Natural killer cell treated with Interleukin-12 subunit alpha and Interleukin-12 subunit beta and Interleukin-15 and Interleukin-18, amount 100 ng/mL, for 72 hours (primary cell): Measurements from ENCODE around the gene CACNA1E. TPM values are rescaled to one million over a fixed set of nuclear protein-coding genes. Genes with fewer than 3 reads are reported as not detected.
A peak's percentile ranks its signal among the peaks of the same experiment; 100 is the strongest.

Experiments used
- ATAC-seq, 2 donors: fragments of 150-1000 bp; cut with Tn5 transposase in 1 of 2; sonication (Bioruptor Pico), chemical (Tn5 transposase) in 1 of 2; 2 replicates each; pipeline ENCODE4 v1.10.0; 2021
- DNase-seq: peaks from one replicate; pipeline ENCODE4 v3.0.0; 2022; ENCODE audit warnings: low spot score
- H3K27ac Mint-ChIP-seq, 2 donors: 1 replicate in 1 of 2; 2 replicates in 1 of 2; pipeline ENCODE4 v1.8.0; 2022; ENCODE audit warnings: mixed read lengths in 2 of 2, mild to moderate bottlenecking in 1 of 2, moderate library complexity in 1 of 2
- H3K27me3 Mint-ChIP-seq, 2 donors: 1 replicate in 1 of 2; 2 replicates in 1 of 2; pipeline ENCODE4 v1.8.0; 2022; ENCODE audit warnings: mixed read lengths in 2 of 2
- H3K36me3 Mint-ChIP-seq: one replicate; pipeline ENCODE4 v1.8.0; 2022; ENCODE audit warnings: mixed read lengths
- H3K4me1 Mint-ChIP-seq, 2 donors: 1 replicate in 1 of 2; 2 replicates in 1 of 2; pipeline ENCODE4 v1.8.0; 2022; ENCODE audit warnings: low read depth in 2 of 2, mixed read lengths in 2 of 2, mild to moderate bottlenecking in 1 of 2
- H3K4me3 Mint-ChIP-seq: one replicate; pipeline ENCODE4 v1.8.0; 2022; ENCODE audit warnings: mixed read lengths
- H3K9me3 Mint-ChIP-seq: 2 replicates; pipeline ENCODE4 v1.8.0; 2022; ENCODE audit warnings: mixed read lengths
- total RNA-seq, 2 donors: library from RNA; stranded (reverse); gene quantifications; one replicate each; pipeline ENCODE4 v1.2.3, GENCODE V29; 2022

CACNA1E gene
- total RNA-seq, 2 donors from 2014 or later = 0.08 TPM; not detected in 1

GRCh38 chr1:181680871-181681270 lies 197.6 kb downstream of the CACNA1E start:
- no peak overlapping the region for H3K27ac Mint-ChIP-seq
- peaks cover 13 to 20% of the 10 kb centered on the region in 2 donors for H3K27me3 Mint-ChIP-seq
- no peaks in the 10 kb centered on the region for H3K4me1 Mint-ChIP-seq
- H3K9me3 Mint-ChIP-seq = no peaks in the 10 kb centered on the region
- DNase-seq = no peak
- H3K36me3 Mint-ChIP-seq = no peaks in the 10 kb centered on the region
- peak in 1 of 2 donors; percentile 30 for ATAC-seq
- H3K4me3 Mint-ChIP-seq = no peak overlapping the region

DNA sequence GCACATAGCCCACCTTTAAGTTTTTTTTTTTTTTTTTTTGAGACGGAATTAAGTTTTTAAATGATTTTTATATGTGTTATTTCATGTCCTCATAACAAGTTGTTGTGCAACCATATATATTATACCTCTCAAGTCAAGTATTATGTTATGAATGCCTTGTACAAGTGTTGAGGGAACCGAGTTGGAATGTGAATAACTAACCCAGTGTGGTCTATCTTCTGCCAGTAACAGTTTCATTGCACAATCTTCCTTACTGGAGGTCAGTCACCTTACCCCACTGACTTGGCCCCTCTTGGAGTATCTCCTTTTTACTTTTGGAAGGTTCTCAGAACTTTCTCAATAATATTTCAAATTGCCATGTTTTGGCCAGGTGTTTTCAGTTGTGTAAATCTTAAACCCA lies 201.9 kb downstream of the CACNA1E start:
- H3K36me3 Mint-ChIP-seq = no peaks in the 10 kb centered on the region
- H3K9me3 Mint-ChIP-seq = no peaks in the 10 kb centered on the region
- H3K27ac Mint-ChIP-seq = no peak overlapping the region
- no peak for DNase-seq
- no peak for ATAC-seq
- H3K4me1 Mint-ChIP-seq = no peaks in the 10 kb centered on the region
- no peak overlapping the region for H3K4me3 Mint-ChIP-seq
- H3K27me3 Mint-ChIP-seq = peaks cover 11 to 17% of the 10 kb centered on the region in 2 donors

GRCh38 chr1:181701891-181702290 lies 218.6 kb downstream of the CACNA1E start:
- ATAC-seq = no peak
- DNase-seq = no peak
- H3K27me3 Mint-ChIP-seq = peaks cover 7 to 24% of the 10 kb centered on the region in 2 donors
- H3K36me3 Mint-ChIP-seq = no peaks in the 10 kb centered on the region
- no peaks in the 10 kb centered on the region for H3K9me3 Mint-ChIP-seq
- no peak overlapping the region for H3K4me3 Mint-ChIP-seq
- no peak overlapping the region for H3K27ac Mint-ChIP-seq
- no peaks in the 10 kb centered on the region for H3K4me1 Mint-ChIP-seq

DNA sequence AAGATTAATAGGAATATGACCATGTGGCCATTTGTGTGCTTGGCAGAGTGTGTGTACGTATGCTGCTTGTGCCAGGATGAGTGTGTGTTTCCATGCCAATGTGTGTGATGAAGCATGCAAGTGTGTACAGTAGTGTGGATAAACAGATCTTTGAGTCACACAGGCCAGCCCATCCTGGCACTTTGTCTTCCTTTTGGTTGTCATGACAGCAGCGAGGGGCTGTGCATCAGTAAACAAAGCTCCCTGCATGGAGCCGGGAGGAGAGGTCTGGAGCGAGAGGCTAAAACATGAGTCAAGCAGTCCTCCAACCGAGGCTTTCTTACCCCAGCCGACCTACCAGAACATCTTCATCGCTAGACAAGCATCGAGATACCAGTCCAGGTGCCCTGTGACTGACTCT lies 221.2 kb downstream of the CACNA1E start:
- peaks cover 2 to 30% of the 10 kb centered on the region in 2 donors for H3K27me3 Mint-ChIP-seq
- H3K9me3 Mint-ChIP-seq = peaks cover 6% of the 10 kb centered on the region
- no peak for ATAC-seq
- no peak overlapping the region for H3K4me3 Mint-ChIP-seq
- DNase-seq = no peak
- H3K36me3 Mint-ChIP-seq = no peaks in the 10 kb centered on the region
- no peak overlapping the region for H3K27ac Mint-ChIP-seq
- no peaks in the 10 kb centered on the region for H3K4me1 Mint-ChIP-seq

DNA sequence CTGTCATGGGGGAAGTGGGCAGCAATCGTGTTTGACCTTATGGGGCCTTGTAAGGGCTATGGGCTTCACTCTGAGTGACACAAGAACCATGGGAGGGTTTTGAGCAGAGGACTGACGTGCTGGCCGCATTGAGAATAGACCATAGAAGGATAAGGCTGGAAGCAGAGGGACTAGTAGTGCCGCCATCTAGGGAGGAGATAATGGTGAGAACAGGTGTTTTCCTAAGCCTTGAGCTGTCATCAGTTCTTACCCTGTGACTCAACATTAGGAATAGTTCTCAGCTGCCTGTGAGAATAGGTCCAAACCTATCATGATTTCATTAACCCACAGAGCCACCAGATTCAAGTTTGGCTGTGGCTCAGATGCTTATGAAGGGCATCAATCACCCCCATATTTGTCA lies 228.5 kb downstream of the CACNA1E start:
- Mint-ChIP-seq H3K4me1 (no peaks in the 10 kb centered on the region), H3K9me3 (peaks cover 6% of the 10 kb centered on the region), H3K4me3 (no peak overlapping the region), H3K36me3 (no peaks in the 10 kb centered on the region), H3K27me3 (peaks cover 2 to 32% of the 10 kb centered on the region in 2 donors), H3K27ac (no peak overlapping the region)
- ATAC-seq (no peak), DNase-seq (no peak)

- H3K27me3 Mint-ChIP-seq = peaks cover 5 to 29% of the 10 kb centered on the region in 2 donors
- ATAC-seq (no peak), DNase-seq (no peak)
- H3K4me1 Mint-ChIP-seq = no peaks in the 10 kb centered on the region
- peaks cover 5% of the 10 kb centered on the region for H3K9me3 Mint-ChIP-seq
- no peaks in the 10 kb centered on the region for H3K36me3 Mint-ChIP-seq
- H3K4me3 Mint-ChIP-seq = no peak overlapping the region
- no peak overlapping the region for H3K27ac Mint-ChIP-seq
Measured at GRCh38 chr1:181712711-181713110, 229.4 kb downstream of the CACNA1E start.

GRCh38 chr1:181714428-181714827 lies 231.1 kb downstream of the CACNA1E start:
- DNase-seq (no peak), ATAC-seq (no peak)
- Mint-ChIP-seq H3K9me3 (no peaks in the 10 kb centered on the region), H3K4me1 (no peaks in the 10 kb centered on the region), H3K27me3 (peaks cover 3 to 18% of the 10 kb centered on the region in 2 donors), H3K4me3 (no peak overlapping the region), H3K27ac (no peak overlapping the region), H3K36me3 (no peaks in the 10 kb centered on the region)

- Mint-ChIP-seq H3K4me1 (no peaks in the 10 kb centered on the region), H3K9me3 (no peaks in the 10 kb centered on the region), H3K27me3 (peaks cover 7% of the 10 kb centered on the region in 2 donors), H3K4me3 (no peak overlapping the region), H3K27ac (no peak overlapping the region), H3K36me3 (no peaks in the 10 kb centered on the region)
- DNase-seq = no peak
- ATAC-seq = no peak
Measured at GRCh38 chr1:181718034-181718433, 234.7 kb downstream of the CACNA1E start.

GRCh38 chr1:181726320-181727012 lies 243.1 kb downstream of the CACNA1E start:
- H3K27me3 Mint-ChIP-seq = peaks cover 7 to 10% of the 10 kb centered on the region in 2 donors
- H3K4me1 Mint-ChIP-seq = no peaks in the 10 kb centered on the region
- no peak for DNase-seq
- no peak for ATAC-seq
- no peaks in the 10 kb centered on the region for H3K36me3 Mint-ChIP-seq
- H3K27ac Mint-ChIP-seq = no peak overlapping the region
- no peak overlapping the region for H3K4me3 Mint-ChIP-seq
- H3K9me3 Mint-ChIP-seq = no peaks in the 10 kb centered on the region

- Mint-ChIP-seq H3K27ac (no peak overlapping the region), H3K4me1 (no peaks in the 10 kb centered on the region), H3K9me3 (no peaks in the 10 kb centered on the region), H3K36me3 (no peaks in the 10 kb centered on the region), H3K27me3 (peaks cover 13% of the 10 kb centered on the region in 2 donors), H3K4me3 (no peak overlapping the region)
- DNase-seq (no peak), ATAC-seq (no peak)
Measured at GRCh38 chr1:181730606-181731005, 247.3 kb downstream of the CACNA1E start.

- no peaks in the 10 kb centered on the region for H3K4me1 Mint-ChIP-seq
- H3K27me3 Mint-ChIP-seq = peaks cover 3 to 6% of the 10 kb centered on the region in 2 donors
- ATAC-seq (no peak), DNase-seq (no peak)
- H3K4me3 Mint-ChIP-seq = no peak overlapping the region
- H3K9me3 Mint-ChIP-seq = no peaks in the 10 kb centered on the region
- no peaks in the 10 kb centered on the region for H3K36me3 Mint-ChIP-seq
- no peak overlapping the region for H3K27ac Mint-ChIP-seq
Measured at GRCh38 chr1:181732218-181732990, 249.1 kb downstream of the CACNA1E start.

DNA sequence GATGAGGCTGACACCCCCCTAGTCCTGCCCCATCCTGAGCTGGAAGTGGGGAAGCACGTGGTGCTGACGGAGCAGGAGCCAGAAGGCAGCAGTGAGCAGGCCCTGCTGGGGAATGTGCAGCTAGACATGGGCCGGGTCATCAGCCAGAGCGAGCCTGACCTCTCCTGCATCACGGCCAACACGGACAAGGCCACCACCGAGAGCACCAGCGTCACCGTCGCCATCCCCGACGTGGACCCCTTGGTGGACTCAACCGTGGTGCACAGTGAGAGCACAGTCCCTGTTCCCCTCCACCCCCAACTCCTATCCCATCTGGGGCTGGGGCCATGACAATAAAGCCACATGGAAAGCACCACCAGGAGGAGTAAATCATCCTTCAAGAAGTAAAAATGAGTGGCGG lies 250.2 kb downstream of the CACNA1E start:
- H3K4me3 Mint-ChIP-seq = no peak overlapping the region
- no peaks in the 10 kb centered on the region for H3K36me3 Mint-ChIP-seq
- ATAC-seq = no peak
- no peaks in the 10 kb centered on the region for H3K9me3 Mint-ChIP-seq
- H3K27ac Mint-ChIP-seq = no peak overlapping the region
- H3K27me3 Mint-ChIP-seq = peaks cover 3 to 6% of the 10 kb centered on the region in 2 donors
- DNase-seq = no peak
- H3K4me1 Mint-ChIP-seq = no peaks in the 10 kb centered on the region

DNA sequence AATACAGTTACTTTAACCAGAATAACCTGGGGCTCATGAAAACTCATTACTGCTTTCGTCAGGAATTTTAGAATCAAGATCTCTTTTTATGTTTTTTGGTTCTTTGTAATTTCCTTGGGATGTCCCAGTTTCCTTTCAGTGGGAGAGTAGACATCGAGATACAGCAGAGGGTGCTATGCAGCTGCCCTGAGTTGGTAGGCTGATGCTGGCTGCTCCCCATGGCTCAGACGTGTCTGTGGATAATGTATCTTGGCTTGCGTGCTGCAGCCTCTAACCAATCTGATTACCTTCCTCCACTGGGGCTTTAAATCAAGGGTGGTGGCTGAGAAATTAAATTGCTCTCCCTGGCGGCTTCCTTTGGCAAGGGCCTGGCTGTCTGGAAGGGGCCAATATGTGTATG lies 253.7 kb downstream of the CACNA1E start:
- Mint-ChIP-seq H3K9me3 (no peaks in the 10 kb centered on the region), H3K4me1 (no peaks in the 10 kb centered on the region), H3K27ac (no peak overlapping the region), H3K4me3 (no peak overlapping the region), H3K36me3 (no peaks in the 10 kb centered on the region), H3K27me3 (peaks cover 3 to 9% of the 10 kb centered on the region in 2 donors)
- DNase-seq (no peak), ATAC-seq (no peak)

DNA sequence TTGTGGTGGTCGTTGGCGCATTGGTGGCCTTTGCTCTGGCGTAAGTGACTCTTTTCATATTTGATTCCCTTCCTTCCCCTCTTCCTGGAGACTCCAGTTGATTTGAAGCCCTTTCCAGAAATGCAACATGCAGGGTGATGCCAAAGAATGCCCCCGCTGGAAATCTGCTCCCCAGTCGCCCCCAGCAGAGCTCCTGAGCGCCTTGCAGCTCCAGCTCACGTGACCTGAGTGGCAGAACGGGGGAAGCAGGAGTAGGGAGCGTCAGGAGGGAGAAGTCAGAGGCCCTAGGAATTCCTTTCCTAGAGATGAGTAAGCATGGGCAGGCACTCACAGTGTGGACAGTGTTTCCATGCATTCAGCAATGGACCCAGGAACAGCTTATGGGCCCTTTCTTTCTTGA lies 255.9 kb downstream of the CACNA1E start:
- no peak overlapping the region for H3K4me3 Mint-ChIP-seq
- no peaks in the 10 kb centered on the region for H3K9me3 Mint-ChIP-seq
- ATAC-seq (no peak), DNase-seq (no peak)
- peaks cover 7 to 22% of the 10 kb centered on the region in 2 donors for H3K27me3 Mint-ChIP-seq
- H3K36me3 Mint-ChIP-seq = no peaks in the 10 kb centered on the region
- H3K27ac Mint-ChIP-seq = no peak overlapping the region
- H3K4me1 Mint-ChIP-seq = no peaks in the 10 kb centered on the region
